Kidney glomerular epithelial cell (primary cell): ENCODE measurements around the gene CDK11A.

Source experiments
- DNase-seq: peaks from one replicate; lab custom pipeline; 2025; lab: John Stamatoyannopoulos, UW

Gene CDK11A

GRCh38 chr1:1724035-1724864, at the start of gene CDK11A:
Gene CDK11A, minus strand, starts transcription at chr1:1724357. Its CDS starts 1,539 bp downstream, at chr1:1722818.
- peak; percentile 95 for DNase-seq

GRCh38 chr1:1773874-1774273, 49.7 kb upstream of the CDK11A start:
- no peak for DNase-seq

GRCh38 chr1:1771096-1771495, 46.9 kb upstream of the CDK11A start:
- DNase-seq = no peak

- no peak for DNase-seq
These were observed 45.9 kb upstream of the CDK11A start for GRCh38 chr1:1770102-1770501.

GRCh38 chr1:1768249-1768992, 44.3 kb upstream of the CDK11A start:
- no peak for DNase-seq

- no peak for DNase-seq
These were observed 40.8 kb upstream of the CDK11A start for GRCh38 chr1:1764876-1765470.

GRCh38 chr1:1763657-1764621, 39.8 kb upstream of the CDK11A start:
- no peak for DNase-seq

GRCh38 chr1:1761504-1762376, 37.6 kb upstream of the CDK11A start:
- no peak for DNase-seq

GRCh38 chr1:1760715-1761114, 36.6 kb upstream of the CDK11A start:
- DNase-seq = no peak

GRCh38 chr1:1760345-1760650, 36.1 kb upstream of the CDK11A start:
- no peak for DNase-seq

- no peak for DNase-seq
These were observed 35.5 kb upstream of the CDK11A start for GRCh38 chr1:1759456-1760344.

- DNase-seq = no peak
These were observed 34.7 kb upstream of the CDK11A start for GRCh38 chr1:1758692-1759455.

GRCh38 chr1:1758059-1758621, 34.0 kb upstream of the CDK11A start:
- no peak for DNase-seq

- DNase-seq = no peak
These were observed 33.4 kb upstream of the CDK11A start for GRCh38 chr1:1757422-1758058.

GRCh38 chr1:1756661-1757421, 32.7 kb upstream of the CDK11A start:
- DNase-seq = no peak

GRCh38 chr1:1755852-1756251, 31.7 kb upstream of the CDK11A start:
- no peak for DNase-seq

- DNase-seq = no peak
These were observed 31.3 kb upstream of the CDK11A start for GRCh38 chr1:1755426-1755825.
